ENCODE measurements around the gene MOV10L1.
"Not testable (repeated sequence)": the region's sequence is repeated elsewhere in the genome, so short reads cannot be mapped to it uniquely, and the experiment has no call there.

MOV10L1 gene

GRCh38 chr22:50141462-50141861, 51.7 kb downstream of the MOV10L1 start:
- no peak for DNase-seq

- DNase-seq = no peak
Measured at GRCh38 chr22:50141891-50142363, 52.1 kb downstream of the MOV10L1 start.

GRCh38 chr22:50143096-50143495, 53.3 kb downstream of the MOV10L1 start:
- no peak for DNase-seq

- no peak for DNase-seq
Measured at GRCh38 chr22:50144005-50144614, 54.3 kb downstream of the MOV10L1 start.

- no peak for DNase-seq
Measured at GRCh38 chr22:50145721-50146438, 56.1 kb downstream of the MOV10L1 start.

GRCh38 chr22:50146439-50147238, 56.8 kb downstream of the MOV10L1 start:
- peak; percentile 33 for DNase-seq

GRCh38 chr22:50147258-50148165, 57.7 kb downstream of the MOV10L1 start:
- DNase-seq = not testable (repeated sequence)

GRCh38 chr22:50148166-50148500, 58.3 kb downstream of the MOV10L1 start:
- DNase-seq = no peak

- DNase-seq = no peak
Measured at GRCh38 chr22:50148991-50149721, 59.4 kb downstream of the MOV10L1 start.

- no peak for DNase-seq
Measured at GRCh38 chr22:50150161-50151129, 60.6 kb downstream of the MOV10L1 start.

- no peak for DNase-seq
Measured at GRCh38 chr22:50151571-50152537, 62.0 kb downstream of the MOV10L1 start.

GRCh38 chr22:50153056-50153755, 63.4 kb downstream of the MOV10L1 start:
- no peak for DNase-seq

GRCh38 chr22:50153756-50154140, 63.9 kb downstream of the MOV10L1 start:
- no peak for DNase-seq

- DNase-seq = no peak
Measured at GRCh38 chr22:50157709-50158375, 68.0 kb downstream of the MOV10L1 start.

- no peak for DNase-seq
Measured at GRCh38 chr22:50160947-50161346, 71.1 kb downstream of the MOV10L1 start.

GRCh38 chr22:50161508-50162390, 71.9 kb downstream of the MOV10L1 start:
- no peak for DNase-seq

- no peak for DNase-seq
Measured at GRCh38 chr22:50162391-50162956, 72.7 kb downstream of the MOV10L1 start.
